HFF-Myc (cell line): ENCODE results near the gene GPR6.

Experiments used
- DNase-seq: peaks from one replicate; pipeline ENCODE4 v3.0.0-alpha.2; 2011; ENCODE audit warnings: low read depth; ENCODE audit errors: extremely low read depth
- H3K4me3 ChIP-seq: replicated peaks from 2 replicates; pipeline ENCODE4 v1.5.1; 2011; ENCODE audit warnings: low read depth, mild to moderate bottlenecking, control low read depth, low read length
- TF ChIP-seq, protein P1 (sequence below): IDR thresholded peaks from 2 replicates; pipeline ENCODE4 v1.5.1; 2012; ENCODE audit warnings: mild to moderate bottlenecking, low read depth, low read length, control low read depth; ENCODE audit errors: missing control alignments

GPR6 gene

DNA sequence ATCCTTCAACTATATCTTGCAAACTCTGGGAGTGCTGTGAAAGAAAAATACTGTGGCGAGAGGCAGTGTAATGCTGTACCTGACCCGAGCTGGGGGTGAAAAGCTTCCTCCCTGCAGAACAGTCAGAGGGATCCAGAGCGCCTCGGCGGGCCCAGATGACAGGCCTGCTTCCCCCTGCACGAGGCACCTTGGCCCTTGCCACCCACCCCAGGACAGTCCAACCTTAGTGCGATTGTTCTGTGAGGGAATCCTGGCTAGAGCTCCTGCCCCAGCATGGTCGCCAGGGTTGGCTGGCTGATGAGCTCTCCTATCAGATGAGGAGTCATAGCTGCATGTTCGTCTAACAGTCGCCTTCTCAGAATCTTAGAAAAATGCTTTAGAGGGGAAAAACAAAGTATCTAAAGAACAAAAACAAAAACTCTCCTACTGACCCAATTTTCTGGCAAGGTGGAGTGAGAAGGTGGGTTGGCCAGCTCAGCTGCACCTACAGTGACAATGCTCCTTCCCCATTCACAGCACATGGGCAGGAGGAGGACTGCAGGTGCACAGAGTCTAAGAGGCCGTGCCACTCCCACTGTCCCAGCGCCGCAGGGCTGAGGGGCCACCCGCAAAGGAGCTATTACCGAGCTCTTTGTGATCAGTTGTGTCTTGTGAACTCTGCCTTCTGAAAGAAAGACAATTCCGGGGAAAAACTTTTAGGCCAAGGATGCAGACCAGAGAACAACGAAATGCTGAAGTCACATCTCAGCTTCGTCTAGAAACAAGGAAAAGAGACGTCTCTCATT lies 28.6 kb upstream of the GPR6 start:
- TF ChIP-seq, protein P1, sequence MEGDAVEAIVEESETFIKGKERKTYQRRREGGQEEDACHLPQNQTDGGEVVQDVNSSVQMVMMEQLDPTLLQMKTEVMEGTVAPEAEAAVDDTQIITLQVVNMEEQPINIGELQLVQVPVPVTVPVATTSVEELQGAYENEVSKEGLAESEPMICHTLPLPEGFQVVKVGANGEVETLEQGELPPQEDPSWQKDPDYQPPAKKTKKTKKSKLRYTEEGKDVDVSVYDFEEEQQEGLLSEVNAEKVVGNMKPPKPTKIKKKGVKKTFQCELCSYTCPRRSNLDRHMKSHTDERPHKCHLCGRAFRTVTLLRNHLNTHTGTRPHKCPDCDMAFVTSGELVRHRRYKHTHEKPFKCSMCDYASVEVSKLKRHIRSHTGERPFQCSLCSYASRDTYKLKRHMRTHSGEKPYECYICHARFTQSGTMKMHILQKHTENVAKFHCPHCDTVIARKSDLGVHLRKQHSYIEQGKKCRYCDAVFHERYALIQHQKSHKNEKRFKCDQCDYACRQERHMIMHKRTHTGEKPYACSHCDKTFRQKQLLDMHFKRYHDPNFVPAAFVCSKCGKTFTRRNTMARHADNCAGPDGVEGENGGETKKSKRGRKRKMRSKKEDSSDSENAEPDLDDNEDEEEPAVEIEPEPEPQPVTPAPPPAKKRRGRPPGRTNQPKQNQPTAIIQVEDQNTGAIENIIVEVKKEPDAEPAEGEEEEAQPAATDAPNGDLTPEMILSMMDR: no peak
- H3K4me3 ChIP-seq: no peak overlapping the region
- no peak for DNase-seq

DNA sequence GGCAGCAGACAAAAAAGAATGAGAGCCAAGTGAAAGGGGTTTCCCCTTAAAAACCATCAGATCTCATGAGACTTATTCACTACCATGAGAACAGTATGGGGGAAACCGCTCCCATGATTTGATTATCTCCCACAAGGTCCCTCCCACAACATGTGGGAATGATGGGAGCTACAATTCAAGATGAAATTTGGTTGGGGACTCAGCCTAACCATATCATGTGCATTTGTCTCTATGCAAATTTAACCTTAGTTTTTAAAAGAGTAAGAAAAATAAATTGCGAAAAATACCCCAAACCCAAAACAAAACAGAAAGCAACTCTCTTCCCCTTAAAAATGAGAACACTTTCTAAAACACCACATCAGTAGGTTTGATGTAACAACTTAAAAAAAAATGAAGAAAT lies 22.6 kb upstream of the GPR6 start:
- no peak for DNase-seq
- no peak overlapping the region for H3K4me3 ChIP-seq
- TF ChIP-seq, protein P1: no peak

DNA sequence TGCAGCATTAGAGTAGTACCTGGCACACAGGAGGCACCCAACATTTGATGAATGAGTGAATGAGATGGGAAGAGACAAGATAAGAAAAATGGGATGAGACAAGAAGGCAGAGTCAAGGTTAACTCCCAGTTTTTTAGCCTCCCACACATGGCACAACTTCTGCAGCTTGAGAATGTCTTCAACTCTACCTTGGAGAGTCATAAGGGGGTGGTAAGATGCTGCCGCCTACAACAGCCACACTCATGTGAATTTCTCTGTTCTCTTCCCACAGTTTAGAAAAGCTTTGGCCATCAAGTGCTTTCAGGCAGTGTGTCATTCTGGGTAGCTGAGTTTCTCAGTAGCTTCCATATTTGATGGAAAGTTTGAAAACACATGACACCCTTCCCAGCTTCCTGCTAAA lies 19.5 kb upstream of the GPR6 start:
- no peak for DNase-seq

DNA sequence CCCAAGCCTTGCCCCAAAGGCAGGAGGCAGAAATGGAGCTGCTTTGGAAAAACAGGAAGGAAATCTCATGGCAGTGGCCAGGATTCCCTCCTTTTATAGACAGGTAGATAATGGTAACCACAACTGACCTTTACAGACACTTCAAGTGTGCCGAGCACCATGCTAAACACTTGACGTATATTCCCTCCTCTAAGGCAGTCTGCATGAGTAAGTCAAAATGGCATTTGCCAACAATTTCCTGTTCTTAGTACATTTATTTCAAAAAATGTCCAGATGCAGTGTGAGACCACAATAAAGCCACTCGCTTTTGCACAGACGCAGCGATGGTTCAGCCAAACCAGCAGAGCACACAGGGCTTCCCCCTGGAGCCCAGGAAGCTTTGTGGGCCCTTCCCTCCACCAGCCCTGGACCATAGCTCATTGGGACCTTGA lies 16.5 kb upstream of the GPR6 start:
- DNase-seq: no peak
- TF ChIP-seq, protein P1: no peak

More for the DNA sequence above, 19.5 kb upstream of the GPR6 start:
- TF ChIP-seq, protein P1: no peak
- H3K4me3 ChIP-seq: no peak overlapping the region

DNA sequence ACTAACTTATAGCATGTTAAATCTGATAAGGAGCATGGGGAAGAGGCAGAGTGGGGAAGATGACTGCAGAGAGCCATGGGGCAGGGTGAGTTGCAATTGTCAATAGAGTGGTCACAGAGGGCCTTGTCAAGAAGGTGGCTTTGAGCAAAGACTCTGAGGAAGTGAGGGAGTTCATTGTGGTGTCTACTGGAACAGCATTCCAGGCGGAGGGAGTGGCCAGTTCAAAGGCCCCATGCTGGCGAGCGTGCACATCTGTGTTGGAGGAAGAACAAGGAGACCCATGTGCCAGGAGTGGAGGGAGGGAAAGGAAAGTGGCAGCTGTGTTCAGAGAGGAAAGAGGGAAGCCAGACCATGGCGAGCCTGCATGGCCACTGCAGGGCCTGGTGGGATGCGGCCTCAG lies 15.8 kb upstream of the GPR6 start:
- DNase-seq: no peak
- H3K4me3 ChIP-seq: no peak overlapping the region
- TF ChIP-seq, protein P1: no peak

More for the DNA sequence above, 16.5 kb upstream of the GPR6 start:
- no peak overlapping the region for H3K4me3 ChIP-seq

DNA sequence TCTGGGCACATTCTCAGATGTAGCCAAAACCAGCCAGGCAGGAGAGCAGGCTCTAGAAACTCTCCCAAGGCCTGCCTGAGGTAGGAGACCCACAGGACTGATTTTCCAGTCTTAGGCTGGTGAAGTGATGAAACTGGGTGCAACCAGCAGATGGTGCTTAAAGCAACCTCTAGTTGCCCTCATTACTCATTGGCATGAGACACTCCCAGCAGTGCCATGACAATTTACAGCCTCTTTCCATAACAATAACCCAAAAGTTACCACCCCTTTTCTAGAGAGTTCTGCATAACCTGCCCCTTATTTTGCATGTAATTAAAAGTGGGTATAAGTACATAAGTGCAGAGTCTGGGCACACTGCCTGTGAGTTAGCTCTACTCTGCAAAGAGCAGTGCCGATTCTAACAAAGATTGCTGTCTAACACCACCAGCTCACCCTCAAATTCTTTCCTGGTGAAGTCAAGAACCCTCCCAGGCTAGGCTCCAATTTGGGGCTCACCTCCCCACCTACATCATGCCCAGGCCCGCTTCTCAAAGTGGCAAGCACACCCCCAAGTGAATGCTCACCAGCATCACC lies 14.4 kb upstream of the GPR6 start:
- DNase-seq: no peak
- TF ChIP-seq, protein P1: no peak
- H3K4me3 ChIP-seq: no peak overlapping the region

DNA sequence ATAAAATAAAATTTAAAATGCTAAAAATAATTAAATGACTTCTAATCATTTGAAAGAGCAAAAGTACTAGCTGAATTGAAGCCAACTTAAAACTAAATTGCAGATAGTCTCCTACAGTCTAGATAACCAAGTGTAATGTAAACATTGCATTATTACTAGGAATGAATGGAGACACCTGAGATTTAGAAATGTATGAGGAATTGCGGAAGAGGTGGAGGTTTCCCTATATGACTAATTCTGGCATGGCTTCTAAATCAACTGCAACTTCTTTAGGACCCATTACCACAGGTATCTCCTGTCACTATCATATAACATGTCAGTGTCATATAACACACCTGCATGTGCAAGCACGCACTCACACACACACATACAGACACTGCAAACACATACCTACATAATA lies 13.2 kb upstream of the GPR6 start:
- DNase-seq: no peak
- TF ChIP-seq, protein P1: no peak
- no peak overlapping the region for H3K4me3 ChIP-seq
